NCI-H69 (cell line): ENCODE data around the gene AK9.
A peak's percentile ranks its signal among the peaks of the same experiment; 100 is the strongest.
"Not testable (repeated sequence)": the region's sequence is repeated elsewhere in the genome, so short reads cannot be mapped to it uniquely, and the experiment has no call there.

Experiments used
- DNase-seq: peaks from one replicate; lab custom pipeline; 2025; lab: John Stamatoyannopoulos, UW

Gene AK9

GRCh38 chr6:109626311-109626710 is 64.7 kb downstream of the AK9 start:
- no peak for DNase-seq

DNA sequence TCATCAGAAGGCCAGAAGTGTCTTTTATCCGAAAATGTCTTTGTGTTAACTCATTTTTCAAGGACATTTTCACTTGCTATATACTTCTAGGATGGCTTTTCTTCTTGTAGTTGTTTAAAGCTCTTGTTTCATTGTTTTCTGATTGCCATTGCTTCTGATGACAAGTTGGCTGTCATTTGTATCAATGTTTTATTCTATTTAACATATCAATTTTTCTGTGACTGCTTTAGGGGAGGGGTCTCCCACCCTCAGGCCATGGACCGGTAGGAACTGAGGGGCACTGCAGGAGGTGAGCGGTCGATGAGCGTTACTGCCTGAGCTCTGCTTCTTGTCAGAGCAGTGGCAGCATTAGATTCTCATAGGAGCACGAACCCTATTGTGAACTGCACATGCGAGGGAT is 65.8 kb downstream of the AK9 start:
- DNase-seq = no peak

- DNase-seq = no peak
These were observed 67.7 kb downstream of the AK9 start for GRCh38 chr6:109623288-109623687.

- DNase-seq = peak; percentile 13
These were observed 78.7 kb downstream of the AK9 start for GRCh38 chr6:109612268-109612667.

DNA sequence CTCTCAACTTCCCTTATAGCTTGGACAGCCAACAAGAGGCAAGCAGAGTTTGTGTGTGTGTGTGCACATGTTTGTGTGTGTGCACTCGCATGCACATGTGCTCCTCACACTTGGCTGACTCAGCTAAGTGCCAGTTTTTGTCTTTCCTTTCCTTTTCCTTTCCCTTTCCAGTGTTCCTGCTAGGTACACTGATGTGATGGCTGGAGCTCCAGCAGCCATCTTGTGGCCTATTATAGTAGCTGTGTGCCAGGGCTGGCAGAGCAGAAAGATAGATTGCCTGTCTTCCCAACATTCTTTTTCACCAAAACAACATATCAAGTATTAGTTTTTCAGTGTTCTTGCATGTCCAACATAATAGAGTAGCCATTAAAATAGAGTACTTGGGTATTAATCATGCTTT is 79.5 kb downstream of the AK9 start:
- DNase-seq = no peak

- no peak for DNase-seq
These were observed 80.4 kb downstream of the AK9 start for GRCh38 chr6:109610590-109610989.

DNA sequence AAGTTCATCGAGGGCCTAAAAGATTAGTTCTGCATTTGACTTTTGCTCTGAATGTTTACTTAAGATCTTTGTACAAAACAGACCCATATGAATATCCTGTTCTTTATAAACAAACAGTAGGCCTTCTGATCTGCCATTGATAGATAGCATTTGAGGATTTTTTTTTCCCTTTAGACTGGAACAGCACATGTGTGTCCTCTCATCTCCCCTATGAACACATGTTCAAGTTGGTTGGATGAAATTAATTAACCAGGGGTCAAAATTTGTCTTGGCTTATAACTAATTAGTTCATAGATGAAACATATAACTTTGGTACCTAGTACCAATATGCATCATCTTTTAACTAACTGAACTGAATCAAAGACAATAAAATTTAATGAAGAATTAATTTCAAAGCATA is 81.3 kb downstream of the AK9 start:
- DNase-seq = no peak

DNA sequence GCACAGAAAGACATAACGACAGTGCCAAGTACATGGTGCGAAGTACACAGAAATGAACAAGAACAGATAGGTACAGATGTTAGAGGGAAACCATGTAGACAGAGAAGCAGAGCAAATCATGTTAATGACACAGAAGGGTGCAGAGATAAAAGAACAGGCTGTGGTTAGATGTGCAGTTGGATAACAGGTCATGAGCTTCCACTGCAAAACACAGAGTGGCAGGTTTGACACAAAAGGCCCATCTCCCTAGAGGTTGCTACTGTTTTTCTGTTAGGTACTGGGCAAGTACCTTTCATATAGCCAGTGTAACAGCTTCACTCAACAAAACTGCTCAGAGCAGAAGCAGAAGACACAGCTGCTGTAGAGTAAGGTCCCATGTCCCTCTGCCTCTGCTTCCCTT is 84.6 kb downstream of the AK9 start:
- no peak for DNase-seq

DNA sequence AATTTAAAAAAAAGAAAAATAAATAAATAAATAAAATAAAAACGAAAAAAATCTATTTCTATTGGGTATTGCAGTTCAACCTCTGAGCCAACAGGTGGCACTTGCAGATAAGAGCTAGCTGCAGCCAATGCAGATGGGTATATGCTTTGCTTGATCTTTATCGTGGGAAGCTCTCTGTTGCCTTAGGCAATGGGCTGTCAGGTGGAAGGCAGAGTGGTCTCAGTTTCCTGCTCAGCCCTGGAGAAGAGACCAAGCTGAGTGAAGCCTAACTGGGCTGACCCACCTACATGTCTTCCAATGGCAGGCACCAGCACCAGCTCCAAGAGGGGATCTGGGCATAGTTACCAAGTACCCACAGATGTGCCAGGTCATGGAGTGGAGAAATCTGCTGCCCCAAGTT is 95.0 kb downstream of the AK9 start:
- DNase-seq = peak; percentile 24

GRCh38 chr6:109580519-109580918 is 110.5 kb downstream of the AK9 start:
- peak; percentile 1 for DNase-seq

DNA sequence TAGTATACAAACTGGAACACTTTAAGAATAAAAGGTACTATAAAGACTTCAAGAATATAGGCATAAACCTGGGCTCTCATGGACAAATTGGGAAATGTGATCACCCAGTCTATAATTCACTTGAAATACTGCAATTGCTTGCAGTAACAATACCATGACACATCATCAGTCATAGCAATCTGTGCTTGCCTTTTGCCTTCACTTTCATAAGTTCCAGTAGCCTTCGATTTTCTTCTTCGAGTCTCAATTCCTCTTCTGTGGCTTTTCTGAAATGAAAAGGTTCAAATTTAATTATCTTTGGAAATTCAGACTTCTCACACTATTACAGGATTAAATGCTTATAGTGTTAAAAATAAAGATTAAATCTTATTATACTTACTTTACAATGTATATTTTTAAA is 111.6 kb downstream of the AK9 start:
- no peak for DNase-seq

- not testable (repeated sequence) for DNase-seq
These were observed 121.1 kb downstream of the AK9 start for GRCh38 chr6:109569901-109570300.

DNA sequence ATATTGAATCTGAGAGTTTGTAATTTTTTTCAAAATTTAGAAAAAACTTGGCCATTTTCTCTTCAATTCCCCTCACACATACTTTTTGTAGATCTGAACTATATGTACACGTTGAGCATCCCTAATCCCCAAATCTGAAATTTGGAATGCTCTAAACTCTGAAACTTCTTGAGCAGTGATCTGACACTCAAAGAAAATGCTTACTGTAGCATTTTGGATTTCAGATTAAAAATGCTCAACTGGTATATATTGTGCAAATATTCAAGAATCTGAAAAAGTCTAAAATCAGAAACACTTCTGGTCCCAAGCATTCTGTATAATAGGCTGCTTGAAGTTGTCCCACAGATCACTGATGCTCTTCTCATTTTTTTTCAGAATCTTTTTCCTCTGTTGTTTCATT is 129.2 kb downstream of the AK9 start:
- DNase-seq = no peak

GRCh38 chr6:109531446-109531845 is 159.6 kb downstream of the AK9 start:
- DNase-seq = no peak

DNA sequence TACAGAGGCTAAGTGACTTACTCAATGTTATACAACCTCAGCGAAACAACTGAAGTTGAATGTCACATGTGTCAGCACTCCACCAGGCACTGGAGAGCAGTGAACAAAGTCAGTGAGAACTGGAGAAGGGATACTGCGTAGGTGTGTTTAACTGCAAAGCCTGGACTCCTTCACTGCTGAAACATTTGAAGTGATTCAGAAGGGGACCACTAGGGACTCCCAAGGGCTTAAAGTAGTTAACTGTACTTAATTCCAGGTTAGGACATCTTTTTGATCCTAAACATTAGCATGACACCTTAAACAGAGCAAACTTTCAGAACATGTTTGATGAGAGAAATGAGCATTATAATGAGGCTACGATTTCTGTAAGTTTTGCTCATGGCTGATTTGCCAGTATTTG is 163.0 kb downstream of the AK9 start:
- DNase-seq = peak; percentile 27

GRCh38 chr6:109526905-109527628 is 163.9 kb downstream of the AK9 start:
- DNase-seq = peak; percentile 75

GRCh38 chr6:109524129-109524528 is 166.9 kb downstream of the AK9 start:
- DNase-seq = no peak

GRCh38 chr6:109523478-109523877 is 167.5 kb downstream of the AK9 start:
- DNase-seq = no peak

- DNase-seq = no peak
These were observed 169.9 kb downstream of the AK9 start for GRCh38 chr6:109521080-109521479.

DNA sequence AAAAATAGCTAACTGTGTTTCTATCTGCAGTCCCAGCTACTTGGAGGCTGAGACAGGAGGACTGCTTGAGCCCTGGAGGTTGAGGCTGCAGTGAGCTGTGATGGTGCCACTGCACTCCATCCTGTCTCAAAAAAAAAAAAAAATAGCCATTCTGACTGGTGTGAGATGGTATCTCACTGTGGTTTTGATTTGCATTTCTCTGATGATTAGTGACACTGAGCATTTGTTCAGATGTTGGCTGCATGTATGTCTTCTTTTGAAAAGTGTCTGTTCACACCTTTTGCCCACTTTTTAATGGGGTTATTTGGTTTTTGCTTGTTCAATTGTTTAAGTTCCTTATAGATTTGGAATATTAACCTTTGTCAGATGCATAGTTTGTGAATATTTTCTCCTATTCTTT is 171.4 kb downstream of the AK9 start:
- DNase-seq = not testable (repeated sequence)

- DNase-seq = no peak
These were observed 174.1 kb downstream of the AK9 start for GRCh38 chr6:109516929-109517328.

GRCh38 chr6:109515781-109516409 is 175.1 kb downstream of the AK9 start:
- DNase-seq = no peak

GRCh38 chr6:109514946-109515345 is 176.1 kb downstream of the AK9 start:
- no peak for DNase-seq

- no peak for DNase-seq
These were observed 177.4 kb downstream of the AK9 start for GRCh38 chr6:109513571-109514071.
